ENCODE results near the gene WNT16. TPM values are rescaled to one million over a fixed set of nuclear protein-coding genes. Genes with fewer than 3 reads are reported as not detected.

WNT16 gene
- total RNA-seq, 1 experiment from 2014 or later = not detected

DNA sequence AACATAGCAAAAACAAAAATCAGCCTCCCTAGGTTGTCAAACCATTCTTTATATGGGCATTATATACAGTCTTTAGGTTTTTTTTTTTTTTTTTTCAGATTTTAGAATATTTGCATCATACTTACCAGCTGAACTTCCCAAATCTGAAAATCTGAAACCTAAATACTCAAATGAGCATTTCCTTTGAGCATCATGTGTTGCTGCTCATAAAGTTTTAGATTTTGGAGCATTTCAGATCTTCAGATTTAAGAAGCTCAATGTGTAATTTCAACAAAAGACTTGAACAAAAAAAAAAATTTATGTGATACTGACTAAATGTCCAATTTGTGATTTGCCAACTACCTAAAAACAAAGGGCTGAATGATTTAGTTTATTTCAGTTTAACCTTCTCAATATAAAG, 53.7 kb downstream of the WNT16 start:
- Histone ChIP-seq H3T11ph (ENCODE audit: low read length) (no peak overlapping the region), H3K4me2 (ENCODE audit: insufficient read depth, insufficient read length, low read length) (no peak overlapping the region), H3K79me1 (ENCODE audit: insufficient read depth, low read depth, low read length, poor library complexity, severe bottlenecking) (no peaks in the 10 kb centered on the region), H2BK15ac (ENCODE audit: low read depth, low read length) (no peak overlapping the region), H3K27ac (ENCODE audit: insufficient read length, low read depth, low read length) (no peak overlapping the region), H3K23ac (ENCODE audit: insufficient read length, low read depth, low read length) (no peak overlapping the region), H3K23me2 (ENCODE audit: insufficient read length, low read depth, low read length, poor library complexity, severe bottlenecking) (no peaks in the 10 kb centered on the region), H3K9ac (ENCODE audit: extremely low read depth, insufficient read length, low read length) (no peak overlapping the region), H3K4me1 (ENCODE audit: insufficient read depth, low read length) (no peaks in the 10 kb centered on the region), H2BK20ac (ENCODE audit: low read depth, low read length, poor library complexity, severe bottlenecking) (no peak overlapping the region), H3K9me3 (ENCODE audit: control insufficient read depth, low read depth, low read length) (no peaks in the 10 kb centered on the region), H3K56ac (ENCODE audit: insufficient read length, low read depth, low read length) (no peak overlapping the region), H3K18ac (ENCODE audit: insufficient read length, low read depth, low read length) (no peak overlapping the region), H4K91ac (ENCODE audit: insufficient read length, low read depth, low read length) (no peak overlapping the region), H2AK5ac (ENCODE audit: insufficient read length, low read length) (no peak overlapping the region), H3K79me2 (ENCODE audit: insufficient read depth, low read length) (peaks cover 10% of the 10 kb centered on the region; the same call in 1 of the 2 replicates), H2AFZ (ENCODE audit: low read length) (no peak overlapping the region), H3K4ac (ENCODE audit: low read depth, low read length) (no peak overlapping the region), H2BK12ac (ENCODE audit: insufficient read length, low read depth, low read length) (no peak overlapping the region), H3K27me3 (ENCODE audit: insufficient read depth, low read length) (no peaks in the 10 kb centered on the region), H2BK5ac (ENCODE audit: insufficient read length, low read length) (no peak overlapping the region), H3K14ac (ENCODE audit: insufficient read depth, low read length) (no peak overlapping the region), H4K8ac (replicated peaks; ENCODE audit: insufficient read length, low read depth, low read length) (no peak overlapping the region), H4K5ac (ENCODE audit: insufficient read length, low read depth, low read length) (no peak overlapping the region), H4K20me1 (ENCODE audit: control insufficient read depth, insufficient read depth, insufficient read length) (no peaks in the 10 kb centered on the region), H2BK120ac (ENCODE audit: low read depth, low read length, poor library complexity, severe bottlenecking) (no peak overlapping the region)
- H3K9me3 Mint-ChIP-seq = no peaks in the 10 kb centered on the region
- no peak overlapping the region for H3K4me3 Mint-ChIP-seq
- H3K4me1 Mint-ChIP-seq = peaks cover 5 to 7% of the 10 kb centered on the region in 2 experiments; a peak in 2 of 4 replicates
- no peaks in the 10 kb centered on the region for H3K27me3 Mint-ChIP-seq (ENCODE audit: low read depth)
- peaks cover 3 to 14% (median 11%) of the 10 kb centered on the region in 3 experiments; a peak in 5 of 7 replicates for H3K36me3 Mint-ChIP-seq (ENCODE audit: insufficient read depth in 1 of 3, low read depth in 3 of 3)
- no peak overlapping the region for H3K27ac Mint-ChIP-seq
- no peak for DNase-seq
- TF ChIP-seq CTCF (conservative IDR thresholded peaks at IDR 0.05) = no peak
